Body of pancreas (tissue), 4 donors: ENCODE results near the gene EFNA1.

Experiments used
- CTCF ChIP-seq, 7 experiments: fragments of 450-650 bp in 4 of 7; fragments of 200-600 bp in 3 of 7; sonication (generic) in 3 of 7; IDR thresholded peaks; one replicate each; pipeline ENCODE4 v1.5.1; 2016 to 2019; ENCODE audit warnings: antibody characterized with exemption in 7 of 7
- POLR2A ChIP-seq, 3 donors: fragments of 450-650 bp; IDR thresholded peaks; one replicate each; pipeline ENCODE4 v1.6.1; 2016; ENCODE audit warnings: antibody characterized with exemption in 3 of 3, mild to moderate bottlenecking in 2 of 3

DNA sequence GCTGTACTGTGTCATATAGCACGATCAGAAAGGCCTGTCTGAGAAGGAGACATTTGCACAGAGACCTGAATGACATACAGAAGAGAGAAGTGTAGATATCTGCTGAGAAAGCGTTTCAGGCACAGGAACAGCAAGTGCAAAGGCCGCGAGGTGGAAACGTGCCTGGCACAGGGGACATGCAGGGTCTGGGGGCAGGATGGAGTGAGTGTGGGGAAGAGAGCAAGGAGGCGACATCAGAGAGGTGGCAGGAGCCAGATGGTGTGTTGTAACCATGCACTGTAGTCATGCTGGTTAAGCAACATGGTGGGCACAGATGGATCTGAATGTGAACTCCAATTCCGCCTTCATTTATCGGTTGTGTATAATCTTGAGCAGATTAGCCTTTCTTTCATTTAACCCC, 32.5 kb downstream of the EFNA1 start:
- TF ChIP-seq CTCF (IDR thresholded peaks at IDR 0.05) = no peak
- TF ChIP-seq POLR2A (IDR thresholded peaks at IDR 0.05) = no peak
